Left kidney (tissue), 2 donors: ENCODE measurements around the gene SENP1. TPM values are rescaled to one million over a fixed set of nuclear protein-coding genes. Genes with fewer than 3 reads are reported as not detected.
"Not testable (repeated sequence)": the region's sequence is repeated elsewhere in the genome, so short reads cannot be mapped to it uniquely, and the experiment has no call there.

Experiments used
- DNase-seq: peaks from one replicate; pipeline ENCODE4 v3.0.0-alpha.2; 2013
- polyA plus RNA-seq: library from polyadenylated mRNA; unstranded; fragments of 120-200 nt; gene quantifications from one replicate; pipeline ENCODE4 v1.2.1, GENCODE V29; 2013; ENCODE audit not compliant: insufficient read length

Gene SENP1
- polyA plus RNA-seq, 1 donor: 31.7 TPM

DNA sequence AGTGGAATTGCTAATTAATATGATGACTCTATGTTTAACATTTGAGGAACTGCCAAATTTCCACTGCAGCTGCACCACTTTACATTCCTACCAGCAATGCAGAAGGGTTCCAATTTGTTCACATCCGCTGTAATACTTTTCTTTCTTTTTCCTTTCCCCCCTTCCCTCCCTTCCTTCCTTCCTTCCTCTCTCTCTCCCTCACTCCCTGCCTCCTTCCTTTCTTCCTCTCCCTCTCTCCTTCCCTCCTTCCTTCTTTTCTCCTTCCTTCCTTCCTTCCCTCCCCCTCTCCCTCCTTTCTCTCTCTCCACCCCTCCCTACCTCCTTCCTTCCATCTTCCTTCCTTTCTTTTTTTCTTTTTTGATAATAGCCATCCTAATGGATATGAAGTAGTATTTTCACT, 10.1 kb upstream of the SENP1 start:
- DNase-seq: no peak

DNA sequence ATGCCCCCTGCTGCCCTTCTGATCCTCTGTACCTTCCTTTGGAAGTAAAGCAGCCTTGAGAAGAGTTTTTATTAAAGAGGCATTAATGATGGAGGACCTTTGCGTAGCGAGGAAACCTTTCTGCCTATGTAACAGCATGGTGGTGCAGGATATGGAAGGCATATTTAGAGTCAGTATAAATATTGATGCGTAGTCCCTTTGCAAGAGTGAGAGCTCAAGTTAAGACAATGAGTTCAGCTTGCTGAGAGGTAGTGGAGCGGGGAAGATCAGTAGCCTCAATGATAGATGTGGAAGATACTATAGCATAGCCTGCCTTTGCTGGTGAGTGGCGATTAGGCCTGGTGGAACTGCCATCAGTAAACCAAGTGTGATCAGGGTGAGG, 5.4 kb upstream of the SENP1 start:
- DNase-seq: not testable (repeated sequence)

DNA sequence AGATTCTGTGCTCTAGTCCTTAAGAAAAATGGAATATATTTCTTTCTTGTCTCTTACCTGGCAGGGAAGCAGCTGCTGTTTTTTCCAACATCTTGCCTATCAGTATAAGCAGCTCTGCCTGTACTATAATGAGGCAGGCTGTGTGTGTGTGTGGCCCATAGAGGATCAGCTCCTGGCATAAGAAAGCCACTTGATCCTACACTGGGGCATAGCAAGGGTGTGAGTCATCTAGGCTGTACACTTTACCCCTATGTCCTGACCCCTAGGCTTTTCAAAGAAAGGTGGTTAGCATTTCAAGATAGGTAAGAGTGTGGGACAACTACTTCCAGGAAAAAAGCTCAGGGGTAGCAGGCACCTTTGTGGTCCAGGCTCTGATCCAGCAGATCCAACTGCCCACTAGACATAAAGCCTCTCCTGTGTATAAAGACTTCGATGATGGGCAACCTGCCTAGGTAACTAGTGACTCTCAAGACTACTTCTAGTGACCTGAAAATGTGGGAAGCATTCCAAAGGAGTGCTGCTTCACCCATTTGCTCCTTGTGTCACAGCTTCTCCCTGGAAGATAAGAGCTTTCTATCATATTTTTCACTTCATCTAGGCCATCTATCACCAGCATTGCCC, 4.9 kb upstream of the SENP1 start:
- DNase-seq: no peak

DNA sequence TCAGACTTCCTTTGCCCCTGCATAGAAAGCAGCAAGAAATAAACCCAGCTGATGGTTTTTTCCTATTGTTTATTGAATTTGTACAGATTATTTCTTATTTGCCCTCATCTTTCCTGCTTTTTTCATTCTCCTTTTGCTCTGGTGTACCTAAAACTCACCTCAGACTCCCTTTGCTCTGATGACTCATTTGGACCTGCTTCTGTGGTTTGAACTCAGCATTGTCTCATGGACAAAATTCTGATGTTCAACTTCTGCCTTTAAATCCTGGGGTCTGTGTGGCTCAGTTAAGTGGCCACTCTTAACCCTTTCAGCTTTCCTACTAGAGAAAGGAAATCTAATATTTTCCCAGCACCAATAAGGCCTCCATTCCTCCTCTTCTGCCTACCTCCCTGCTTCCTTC, 3.5 kb upstream of the SENP1 start:
- DNase-seq: no peak

DNA sequence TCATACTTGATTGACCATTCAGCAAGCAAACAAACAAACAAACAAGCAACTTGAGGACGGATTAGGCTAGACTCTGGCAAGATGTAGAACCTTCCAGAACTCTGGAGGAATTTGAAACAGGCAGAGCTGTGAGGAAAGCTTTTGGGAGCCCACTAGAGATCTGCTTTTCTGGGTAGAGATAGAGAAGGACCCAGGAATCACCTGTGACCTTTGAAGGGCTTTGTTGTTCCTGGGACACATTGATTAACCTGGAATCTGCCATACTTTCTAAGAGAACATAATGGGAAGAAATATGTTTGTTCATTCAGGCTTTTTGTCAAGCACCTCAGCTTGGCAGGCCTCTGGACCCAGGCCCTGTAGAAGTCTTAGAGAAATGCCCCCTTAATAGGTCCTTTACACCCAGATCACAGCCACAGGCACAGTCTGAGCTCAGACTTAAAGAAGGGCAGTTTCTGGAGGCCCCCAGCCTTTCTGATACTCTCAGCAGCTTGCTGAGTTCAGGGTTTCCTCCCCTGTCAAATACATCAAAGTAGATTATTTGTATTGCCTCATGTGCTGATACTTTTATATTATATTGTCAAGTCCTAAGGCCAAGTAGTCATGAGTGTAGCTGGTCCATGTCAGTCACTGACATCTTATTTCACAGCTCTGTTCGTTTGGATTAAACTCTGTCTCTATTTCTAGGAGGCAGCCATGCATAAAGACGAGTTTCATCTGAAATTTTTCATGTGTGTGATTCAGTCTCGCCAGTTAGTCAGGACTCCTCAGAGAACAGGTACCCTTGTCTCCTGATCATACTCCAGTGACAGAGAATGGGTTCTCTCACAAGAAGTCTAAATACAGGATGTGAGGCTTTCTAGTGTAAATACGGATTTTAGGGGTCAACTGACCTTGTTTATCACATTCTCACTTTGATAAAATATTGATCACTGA, 1.1 kb upstream of the SENP1 start:
- DNase-seq: no peak

DNA sequence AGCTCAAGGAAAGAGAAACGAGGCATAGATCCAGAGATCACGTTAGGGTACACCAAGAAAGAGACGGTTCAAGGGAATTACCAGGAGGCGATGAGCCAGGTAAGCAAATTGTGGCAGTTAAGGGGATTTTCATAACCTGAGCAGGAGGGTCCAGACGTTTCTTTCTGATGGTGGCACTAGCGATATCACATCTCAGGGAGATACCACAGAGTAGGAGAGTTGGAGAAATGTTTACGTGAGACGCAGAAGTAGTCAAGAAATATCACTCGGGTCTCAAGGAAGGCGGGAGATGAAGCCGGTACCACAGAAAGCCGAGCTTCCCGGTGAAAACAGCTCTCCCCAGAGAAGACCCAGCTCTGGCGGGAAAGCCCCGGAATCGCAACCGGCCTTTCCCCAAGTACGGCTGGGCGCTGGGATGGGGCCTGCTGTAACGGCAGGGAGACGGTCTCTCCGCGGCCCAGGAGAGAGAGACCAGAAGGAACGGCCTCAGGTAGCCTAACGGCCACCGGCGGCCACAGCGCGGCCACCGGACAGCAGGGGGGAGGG, 485 bp downstream of the SENP1 start:
- DNase-seq: no peak

DNA sequence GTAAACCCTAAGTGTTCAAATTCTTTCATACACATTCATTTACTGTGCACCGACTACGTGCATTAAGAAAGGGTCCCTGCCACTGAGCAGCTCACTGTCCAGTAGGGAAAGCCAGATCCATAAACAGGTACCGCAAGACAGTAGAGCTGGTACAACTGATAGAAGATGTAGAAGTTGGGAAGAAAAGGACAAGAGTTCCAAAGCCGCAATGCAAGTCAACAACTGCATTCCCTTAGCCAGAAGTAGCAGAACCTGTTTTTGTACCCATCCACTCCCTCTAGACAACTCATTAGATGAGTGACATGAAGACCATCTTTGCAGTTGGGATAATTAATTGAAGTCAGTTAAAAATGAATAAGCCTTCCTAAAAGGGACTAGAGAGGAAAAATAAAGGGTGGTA, 1.3 kb downstream of the SENP1 start:
- no peak for DNase-seq

DNA sequence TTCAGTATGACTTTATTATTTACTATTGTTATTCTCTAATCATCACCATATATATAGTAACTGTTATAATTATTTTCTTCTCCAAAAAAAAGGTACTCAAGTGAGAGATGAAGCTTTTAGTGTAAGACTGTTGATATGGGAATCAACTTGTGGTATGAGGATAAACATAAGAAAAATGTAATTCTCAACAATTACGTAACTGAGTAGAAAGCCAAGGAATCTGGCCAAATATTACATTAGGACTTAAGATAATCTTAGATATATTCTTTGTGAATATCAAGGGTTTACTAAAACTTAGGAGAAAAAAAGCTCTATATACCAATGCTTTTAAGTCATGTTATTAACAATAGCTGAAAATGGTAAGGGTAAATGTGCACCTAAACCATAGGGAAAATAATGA, 13.3 kb downstream of the SENP1 start:
- DNase-seq: no peak

DNA sequence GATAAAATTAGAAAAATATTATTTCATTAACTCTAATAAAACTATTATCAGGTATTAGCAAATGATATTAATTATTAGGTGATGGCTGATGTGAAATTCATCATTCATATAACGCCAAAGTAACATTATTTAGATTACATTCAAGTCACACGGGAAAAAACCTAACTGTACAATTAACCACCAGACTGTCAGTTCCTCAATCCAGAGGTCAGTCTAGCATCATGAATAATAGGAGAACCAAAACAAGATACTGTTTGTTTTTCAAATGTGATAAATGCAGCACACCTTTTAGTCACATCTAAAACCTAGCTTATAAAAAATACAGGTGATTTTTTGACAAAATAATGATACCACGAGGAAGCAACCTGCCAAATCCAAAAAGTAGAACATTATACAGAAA, 19.6 kb downstream of the SENP1 start:
- no peak for DNase-seq

DNA sequence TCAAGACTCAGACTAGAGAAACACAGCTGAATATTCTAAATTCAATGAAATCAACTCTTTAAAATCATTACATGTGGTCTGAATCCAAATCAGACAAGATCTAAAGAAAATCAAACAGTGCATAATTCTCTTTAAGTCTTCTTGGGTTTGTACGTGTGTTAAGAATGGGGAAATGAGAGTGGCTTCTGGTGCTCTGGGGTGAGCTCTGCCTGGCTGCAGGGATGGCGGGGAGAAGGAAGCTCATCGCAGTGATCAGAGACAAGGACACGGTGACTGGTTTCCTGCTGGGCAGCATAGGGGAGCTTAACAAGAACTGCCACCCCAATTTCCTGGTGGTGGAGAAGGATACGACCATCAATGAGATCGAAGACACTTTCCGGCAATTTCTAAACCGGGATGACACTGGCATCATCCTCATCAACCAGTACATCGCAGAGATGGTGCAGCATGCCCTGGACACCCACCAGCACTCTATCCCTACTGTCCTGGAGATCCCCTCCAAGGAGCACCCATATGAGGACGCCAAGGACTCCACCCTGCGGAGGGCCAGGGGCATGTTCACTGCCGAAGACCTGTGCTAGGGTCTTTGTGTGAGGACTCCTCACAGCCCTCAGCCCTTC, 20.9 kb downstream of the SENP1 start:
- no peak for DNase-seq

DNA sequence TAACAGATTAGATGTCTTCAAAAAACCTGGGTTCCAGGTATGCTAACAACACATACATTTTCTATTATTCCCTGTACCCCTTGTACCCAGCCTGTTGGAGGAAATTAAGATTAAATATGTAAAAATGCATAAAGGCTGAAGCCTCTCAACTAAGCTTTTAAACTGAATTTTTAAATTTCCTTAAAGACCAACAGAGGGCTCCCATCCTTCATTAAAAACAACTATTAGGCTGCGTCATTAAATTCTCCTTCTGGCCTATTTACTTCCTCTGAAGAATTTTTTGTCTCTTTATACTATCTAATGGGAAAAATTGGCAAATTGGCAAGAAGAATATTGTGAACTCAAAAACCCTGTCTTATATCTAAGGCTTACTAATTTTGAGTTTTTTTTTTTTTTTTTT, 21.8 kb downstream of the SENP1 start:
- peak; percentile 24 for DNase-seq

DNA sequence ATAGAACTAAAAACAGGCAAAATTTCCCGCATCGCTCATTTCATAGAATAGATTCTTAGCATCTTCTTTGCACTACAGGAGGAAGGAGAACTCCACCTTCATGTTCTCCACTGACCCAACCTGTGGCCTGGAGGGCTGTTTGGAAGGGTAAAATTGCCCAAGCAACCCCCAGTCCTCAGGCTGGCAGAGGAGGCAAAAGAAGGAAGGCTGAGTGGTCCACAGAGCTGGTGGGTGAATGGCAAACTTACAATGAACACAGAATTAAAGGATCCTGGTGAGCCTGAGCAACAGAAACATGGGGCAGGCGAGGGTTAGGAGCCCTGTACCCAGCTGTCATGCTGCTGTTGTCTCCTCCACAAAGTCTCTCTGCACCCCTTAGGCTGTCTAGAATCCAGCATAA, 25.1 kb downstream of the SENP1 start:
- no peak for DNase-seq

DNA sequence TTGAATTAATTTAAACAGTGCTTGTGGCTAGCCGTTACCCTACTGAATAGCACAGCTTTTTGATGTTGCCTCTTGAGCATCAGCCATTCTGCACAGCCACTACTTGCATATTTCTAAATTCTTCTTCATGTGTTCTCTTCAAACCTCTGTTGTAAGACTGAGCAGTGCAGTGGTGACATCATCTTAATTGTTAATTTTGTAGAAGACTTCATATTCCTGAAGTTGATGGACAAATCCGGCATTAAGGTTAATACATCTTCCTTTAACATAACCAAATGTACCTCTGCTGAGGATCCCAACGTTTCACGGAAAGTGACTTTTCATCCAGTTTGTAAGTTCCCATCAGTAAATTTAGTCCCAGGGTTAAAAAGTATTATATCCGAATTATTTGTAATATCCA, 25.6 kb downstream of the SENP1 start:
- DNase-seq: no peak

DNA sequence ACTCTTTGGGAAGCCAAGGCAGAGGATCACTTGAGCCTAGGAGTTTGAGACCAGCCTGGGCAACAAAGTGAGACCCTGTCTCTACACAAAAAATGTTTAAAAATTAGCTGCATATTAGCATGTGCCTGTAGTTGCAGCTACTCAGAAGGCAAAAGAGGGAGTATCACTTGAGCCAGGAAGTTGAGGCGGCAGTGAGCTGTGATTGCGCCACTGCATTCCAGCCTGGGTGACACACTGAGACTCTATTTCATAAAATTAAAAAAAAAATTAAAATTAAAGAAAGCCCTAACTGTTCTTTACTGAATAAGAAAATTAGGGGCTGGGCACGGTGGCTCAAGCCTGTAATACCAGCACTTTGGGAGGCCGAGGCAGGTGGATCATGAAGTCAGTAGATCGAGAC, 27.0 kb downstream of the SENP1 start:
- no peak for DNase-seq

DNA sequence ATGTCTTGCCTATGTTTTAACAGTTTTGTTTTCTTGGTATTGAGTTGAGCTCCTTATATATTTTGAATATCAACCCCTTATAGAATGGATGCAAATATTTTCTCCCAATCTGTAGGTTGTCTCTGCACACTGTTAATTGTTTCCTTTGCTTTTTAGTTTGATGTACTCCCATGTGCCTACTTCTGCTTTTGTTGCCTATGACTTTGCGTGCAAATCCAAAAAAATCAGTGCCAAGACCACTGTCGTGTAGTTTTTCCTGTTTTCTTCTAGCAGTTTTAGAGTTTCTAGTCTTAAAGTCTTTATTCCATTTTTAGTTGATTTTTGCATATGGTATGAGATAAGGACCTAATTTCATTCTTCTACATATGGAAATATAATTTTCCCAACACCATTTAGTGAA, 28.8 kb downstream of the SENP1 start:
- no peak for DNase-seq

DNA sequence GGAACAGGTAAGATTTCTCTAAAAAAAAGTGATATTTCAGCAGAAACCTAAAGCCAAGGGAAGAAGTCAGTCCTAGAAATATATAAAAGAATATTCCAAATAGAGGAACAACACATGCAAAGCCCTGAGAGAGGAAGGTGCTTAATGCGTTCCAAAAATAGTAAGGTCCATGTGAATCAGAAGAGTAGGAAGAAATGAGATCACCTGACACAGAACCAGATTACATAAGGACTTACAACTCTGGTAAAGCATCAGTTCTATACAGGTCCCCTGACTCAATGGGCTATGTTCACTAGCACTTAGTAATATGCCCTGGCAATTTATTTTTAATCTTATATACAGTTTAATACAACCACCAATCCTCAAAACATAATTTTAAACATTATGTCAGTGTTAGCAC, 30.0 kb downstream of the SENP1 start:
- no peak for DNase-seq

DNA sequence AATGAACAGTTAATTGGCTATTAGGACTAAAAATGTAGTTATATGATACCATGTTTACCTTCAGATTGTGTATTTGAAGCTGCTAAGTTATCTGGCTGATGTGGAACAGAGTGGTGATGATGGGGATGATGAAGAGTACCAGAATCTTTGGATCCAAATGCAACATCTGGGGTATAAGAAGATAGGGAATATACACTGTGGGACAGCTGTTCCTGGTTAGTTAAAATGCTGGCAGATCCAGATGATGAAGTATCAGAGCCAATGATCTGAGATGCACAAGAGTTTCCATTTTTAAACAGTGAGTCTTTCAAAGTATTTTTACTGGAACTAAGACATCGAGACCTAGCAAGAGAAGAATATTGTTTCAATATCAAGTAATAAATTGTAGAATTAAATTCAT, 31.6 kb downstream of the SENP1 start:
- no peak for DNase-seq

DNA sequence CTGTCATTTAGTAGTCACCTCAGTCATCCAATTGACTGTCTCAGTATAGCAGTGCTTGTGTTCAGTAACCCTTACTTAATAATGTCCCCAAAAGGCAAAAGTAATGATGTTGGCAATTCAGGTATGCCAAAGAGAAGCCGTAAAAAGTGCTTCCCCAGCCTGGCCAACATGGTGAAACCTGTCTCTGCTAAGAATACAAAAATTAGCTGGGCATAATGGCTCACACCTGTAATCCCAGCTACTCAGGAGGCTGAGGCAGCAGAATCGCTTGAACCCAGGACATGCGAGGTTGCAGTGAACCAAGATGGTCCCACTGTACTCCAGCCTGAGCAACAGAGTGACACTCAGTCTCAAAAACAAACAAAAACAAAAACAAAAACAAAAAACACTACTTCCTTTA, 33.6 kb downstream of the SENP1 start:
- no peak for DNase-seq

DNA sequence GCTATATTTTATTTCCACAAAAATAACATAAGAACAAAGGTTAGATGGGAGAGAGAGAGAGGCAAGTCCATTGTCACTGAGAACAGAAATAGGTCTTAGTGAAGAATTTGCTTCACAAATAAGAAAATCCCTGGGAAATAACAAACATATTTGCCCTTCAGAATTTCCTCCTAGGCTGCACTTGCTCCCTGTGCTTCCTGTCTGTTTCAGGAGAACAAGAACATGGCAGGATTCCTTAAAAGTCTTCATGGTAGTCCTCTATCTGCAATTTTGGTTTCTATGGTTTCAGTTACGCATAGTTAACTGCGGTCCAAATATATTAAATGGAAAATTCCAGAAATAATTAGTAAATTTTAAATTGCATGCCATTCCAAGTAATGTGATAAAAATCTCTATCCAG, 34.1 kb downstream of the SENP1 start:
- no peak for DNase-seq

DNA sequence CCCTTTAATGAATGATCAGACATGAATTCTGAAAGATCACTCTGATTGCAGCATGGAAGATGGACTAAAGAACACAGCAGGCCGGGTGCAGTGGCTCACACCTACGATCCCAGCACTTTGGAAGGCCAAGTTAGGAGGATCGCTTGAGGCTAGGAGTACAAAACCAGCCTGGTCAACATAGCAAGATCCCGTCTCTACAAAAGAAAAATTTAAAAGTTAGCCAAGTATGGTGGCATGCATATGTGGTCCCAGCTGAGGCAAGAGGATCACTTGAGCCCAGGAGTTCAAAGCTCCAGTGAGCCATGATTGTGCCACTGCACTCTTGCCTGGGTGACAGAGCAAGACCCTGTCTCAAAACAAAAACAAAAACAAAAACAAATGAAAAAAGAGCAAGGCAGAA, 35.1 kb downstream of the SENP1 start:
- no peak for DNase-seq

DNA sequence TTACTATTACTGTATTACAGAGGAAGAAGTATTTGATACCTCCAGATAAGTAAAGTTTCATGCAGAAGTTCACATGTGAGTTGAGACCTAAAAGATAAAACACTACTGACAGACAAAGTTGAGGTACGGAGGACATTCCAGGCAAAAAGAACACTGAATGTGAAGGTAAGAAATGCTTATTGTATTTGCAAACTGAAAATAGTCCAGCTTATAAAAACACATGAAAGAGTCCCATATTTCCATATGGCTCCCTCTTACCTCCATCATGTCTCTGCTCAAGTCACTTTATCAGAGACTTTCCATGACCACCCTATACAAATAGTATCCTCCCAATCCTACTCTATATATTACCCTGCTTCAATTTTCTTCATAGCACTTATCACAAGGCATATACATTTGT, 35.8 kb downstream of the SENP1 start:
- no peak for DNase-seq

DNA sequence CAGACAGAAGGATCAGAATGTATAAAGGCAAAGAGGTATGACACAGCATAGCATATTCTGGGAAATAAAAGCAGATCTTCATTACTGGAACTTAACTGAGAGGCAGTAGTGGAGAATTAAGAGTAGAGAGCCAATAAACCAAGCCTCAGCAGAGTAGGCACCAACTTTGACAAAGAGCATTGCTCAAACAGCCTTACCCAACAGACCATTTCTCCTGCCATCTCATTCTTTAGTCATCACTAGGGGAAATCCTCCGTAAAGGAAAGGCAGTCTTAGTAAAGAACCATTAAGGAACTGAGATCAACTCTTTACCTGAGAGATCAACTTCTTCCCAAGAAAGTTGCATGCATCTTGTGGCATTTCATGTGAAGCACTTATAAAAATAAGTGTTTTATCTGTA, 36.6 kb downstream of the SENP1 start:
- no peak for DNase-seq

DNA sequence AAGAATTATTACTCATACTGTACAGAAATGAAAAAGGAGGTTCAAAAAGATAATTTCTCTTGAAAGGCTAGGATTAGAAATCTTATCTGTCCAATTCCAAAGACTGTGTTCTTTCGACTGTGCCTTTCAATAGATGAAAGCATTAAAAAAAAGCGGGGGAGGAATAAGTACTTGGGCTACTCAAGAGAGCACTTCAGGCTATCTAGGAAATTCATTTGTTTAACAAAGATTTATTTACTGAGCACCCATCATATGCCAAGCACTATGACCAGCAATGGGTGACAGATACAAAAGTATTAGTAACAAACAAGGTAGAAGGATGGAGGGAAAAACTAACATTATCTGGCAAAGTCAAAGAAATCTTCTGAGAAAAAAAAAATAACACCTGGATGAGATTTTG, 37.4 kb downstream of the SENP1 start:
- DNase-seq: no peak
